Measurements from ENCODE around the gene CDH2.

Gene CDH2

DNA sequence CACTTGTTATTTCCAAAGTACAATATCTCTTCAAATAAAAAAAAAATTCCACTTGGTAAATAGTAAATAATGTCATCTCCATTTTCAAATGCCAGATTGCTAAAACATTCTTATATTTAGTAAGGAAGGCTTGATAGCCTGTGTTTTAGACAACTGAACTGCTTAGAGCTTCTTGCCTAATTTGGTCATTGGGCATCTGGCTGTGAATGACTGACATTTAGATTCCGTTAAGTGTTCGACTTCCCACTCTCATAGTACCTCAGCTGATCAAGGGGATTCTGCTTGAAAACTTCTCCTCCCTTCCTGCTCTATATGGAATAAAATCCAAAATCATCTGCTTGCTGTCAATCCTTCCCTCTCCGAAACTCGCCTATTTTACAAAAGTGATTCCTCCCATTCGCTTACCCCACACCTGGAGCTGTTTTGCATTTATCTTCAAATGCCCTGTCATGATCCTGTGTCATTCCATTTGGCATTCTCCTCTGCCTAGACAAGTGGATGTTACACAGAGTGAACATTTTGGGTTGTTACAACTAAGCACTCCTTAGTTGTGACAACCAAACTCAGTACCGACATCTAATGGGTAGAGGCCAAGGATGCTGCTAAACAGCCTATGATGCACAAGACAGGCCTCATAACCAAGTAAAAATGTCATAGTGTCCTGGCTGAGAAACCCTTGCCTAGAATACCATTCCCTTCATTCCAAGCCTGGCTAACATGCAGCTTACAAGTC lies 181.0 kb downstream of the CDH2 start:
- DNase-seq (ENCODE audit: low read depth): no peak
- TF ChIP-seq CTCF (IDR thresholded peaks at IDR 0.05; ENCODE audit: control insufficient read depth, extremely low read depth, insufficient read depth): no peak
- no peak overlapping the region for H3K4me3 ChIP-seq (ENCODE audit: low read depth, low read length)

GRCh38 chr18:27994571-27994970 lies 182.4 kb downstream of the CDH2 start:
- TF ChIP-seq CTCF (IDR thresholded peaks at IDR 0.05; ENCODE audit: control insufficient read depth, extremely low read depth, insufficient read depth): no peak
- no peak overlapping the region for H3K4me3 ChIP-seq (ENCODE audit: low read depth, low read length)
- DNase-seq (ENCODE audit: low read depth): no peak

DNA sequence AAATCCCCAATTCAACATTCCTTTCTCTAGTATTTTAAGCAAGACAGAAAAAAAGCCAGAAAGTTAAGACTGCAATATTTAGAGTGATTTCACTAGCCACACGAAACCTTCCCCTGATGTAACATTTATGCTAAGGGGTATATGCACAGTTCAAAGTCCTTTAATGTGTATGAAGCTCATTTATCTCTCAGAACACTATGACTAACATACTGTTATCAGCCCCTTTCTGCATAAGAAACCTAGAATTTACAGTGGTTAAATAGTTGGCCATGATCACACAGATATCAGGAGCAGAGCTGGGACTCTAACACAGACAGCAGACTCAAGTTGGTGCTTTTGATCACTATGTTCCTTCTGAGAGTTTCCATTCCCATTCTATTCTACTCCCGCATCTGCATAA lies 185.5 kb downstream of the CDH2 start:
- DNase-seq (ENCODE audit: low read depth): no peak
- no peak for TF ChIP-seq CTCF (IDR thresholded peaks at IDR 0.05; ENCODE audit: control insufficient read depth, extremely low read depth, insufficient read depth)
- H3K4me3 ChIP-seq (ENCODE audit: low read depth, low read length): no peak overlapping the region

DNA sequence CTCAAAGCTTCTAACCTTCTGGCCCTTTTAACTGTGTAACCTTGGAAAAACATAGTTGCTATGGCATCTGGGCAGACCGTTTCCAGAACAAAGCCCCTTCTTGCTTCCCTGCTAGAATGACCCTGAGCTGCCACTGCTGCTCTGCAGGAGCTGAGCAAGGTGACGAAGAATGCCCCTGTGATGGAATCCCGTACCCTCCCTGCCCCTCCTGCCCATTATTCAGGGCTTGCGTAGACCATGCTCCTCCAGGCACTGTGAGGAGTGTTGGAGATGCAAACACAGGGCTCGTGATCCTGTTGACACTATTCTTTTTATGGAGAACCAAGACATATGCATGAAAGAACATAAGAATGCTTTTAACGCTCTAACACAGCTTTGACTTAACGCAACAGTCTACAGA lies 191.1 kb downstream of the CDH2 start:
- DNase-seq (ENCODE audit: low read depth): no peak
- TF ChIP-seq CTCF (IDR thresholded peaks at IDR 0.05; ENCODE audit: control insufficient read depth, extremely low read depth, insufficient read depth): no peak
- no peak overlapping the region for H3K4me3 ChIP-seq (ENCODE audit: low read depth, low read length)

GRCh38 chr18:27983780-27984179 lies 193.2 kb downstream of the CDH2 start:
- DNase-seq (ENCODE audit: low read depth): no peak
- H3K4me3 ChIP-seq (ENCODE audit: low read depth, low read length): no peak overlapping the region
- TF ChIP-seq CTCF (IDR thresholded peaks at IDR 0.05; ENCODE audit: control insufficient read depth, extremely low read depth, insufficient read depth): no peak

GRCh38 chr18:27976806-27977408 lies 200.0 kb downstream of the CDH2 start:
- TF ChIP-seq CTCF (IDR thresholded peaks at IDR 0.05; ENCODE audit: control insufficient read depth, extremely low read depth, insufficient read depth): no peak
- H3K4me3 ChIP-seq (ENCODE audit: low read depth, low read length): no peak overlapping the region
- DNase-seq (ENCODE audit: low read depth): no peak

GRCh38 chr18:27970321-27970720 lies 206.6 kb downstream of the CDH2 start:
- TF ChIP-seq CTCF (IDR thresholded peaks at IDR 0.05; ENCODE audit: control insufficient read depth, extremely low read depth, insufficient read depth): no peak
- no peak overlapping the region for H3K4me3 ChIP-seq (ENCODE audit: low read depth, low read length)
- no peak for DNase-seq (ENCODE audit: low read depth)
